PC-3 (cell line): ENCODE measurements around the gene TNP1. TPM values are rescaled to one million over a fixed set of nuclear protein-coding genes. Genes with fewer than 3 reads are reported as not detected.

ENCODE experiments used
- ATAC-seq: fragments of 200-7000 bp; cut with Tn5 transposase; 2 replicates; pipeline ENCODE4 v1.9.1; 2020; ENCODE audit warnings: mild to moderate bottlenecking, moderate library complexity
- BruUV-seq: library from RNA; stranded (reverse); fragments of 400-500 nt; replicated peaks from 2 replicates; lab custom pipeline; 2021; lab: Mats Ljungman, UMichigan
- CTCF ChIA-PET: fragments of 300-600 bp; sonication (Branson Sonifier 250); formaldehyde crosslinking; loops from one replicate; lab custom pipeline; 2022; ENCODE audit warnings: antibody characterized with exemption; lab: Charles Lee
- POLR2A ChIA-PET: fragments of 300-600 bp; sonication (Branson Sonifier 250); formaldehyde crosslinking; loops from one replicate; lab custom pipeline; 2022; ENCODE audit warnings: antibody characterized with exemption; ENCODE audit not compliant: unreplicated experiment; lab: Charles Lee
- DNase-seq: peaks from one replicate; pipeline ENCODE4 v3.0.0-alpha.2; 2015
- H2AFZ ChIP-seq: fragments of 300-600 bp; sonication (generic); 2 replicates; pipeline ENCODE4 v1.6.0; 2016; ENCODE audit warnings: antibody characterized with exemption, low read length
- H3F3A ChIP-seq: fragments of 300-600 bp; sonication (generic); one replicate; pipeline ENCODE4 v1.6.0; 2017; ENCODE audit warnings: antibody characterized with exemption, low read length, control low read depth, mild to moderate bottlenecking; ENCODE audit not compliant: unreplicated experiment
- H3K27ac ChIP-seq: fragments of 300-600 bp; sonication (generic); 2 replicates; pipeline ENCODE4 v1.5.1; 2016; ENCODE audit warnings: mild to moderate bottlenecking, low read length
- H3K27me3 ChIP-seq: fragments of 300-600 bp; sonication (generic); 2 replicates; pipeline ENCODE4 v1.6.1; 2016; ENCODE audit warnings: low read length, mixed read lengths
- H3K36me3 ChIP-seq: fragments of 300-600 bp; sonication (generic); 2 replicates; pipeline ENCODE4 v1.6.1; 2016; ENCODE audit warnings: low read depth, mixed run types, low read length, mixed read lengths
- H3K4me1 ChIP-seq: fragments of 300-600 bp; sonication (generic); 2 replicates; pipeline ENCODE4 v1.5.1; 2016; ENCODE audit warnings: low read length; ENCODE audit not compliant: insufficient read depth
- H3K4me2 ChIP-seq: fragments of 300-600 bp; sonication (generic); 2 replicates; pipeline ENCODE4 v1.6.0; 2016; ENCODE audit warnings: low read length
- H3K4me3 ChIP-seq: fragments of 300-600 bp; sonication (generic); 2 replicates; pipeline ENCODE4 v1.5.1; 2016; ENCODE audit warnings: mild to moderate bottlenecking, low read length, mixed read lengths
- H3K79me2 ChIP-seq: fragments of 300-600 bp; sonication (generic); 2 replicates; pipeline ENCODE4 v1.6.1; 2017; ENCODE audit warnings: low read length, mixed read lengths
- H3K9ac ChIP-seq: fragments of 300-600 bp; sonication (generic); 2 replicates; pipeline ENCODE4 v1.6.0; 2016; ENCODE audit warnings: mild to moderate bottlenecking, low read length
- H3K9me2 ChIP-seq: fragments of 300-600 bp; sonication (generic); replicated peaks from 2 replicates; pipeline ENCODE4 v1.6.1; 2016; ENCODE audit warnings: mixed run types, low read length, mixed read lengths
- H3K9me3 ChIP-seq: fragments of 300-600 bp; sonication (generic); 2 replicates; pipeline ENCODE4 v1.6.1; 2016; ENCODE audit warnings: low read length, mixed read lengths
- H4K20me1 ChIP-seq: fragments of 300-600 bp; sonication (generic); 2 replicates; pipeline ENCODE4 v1.6.1; 2016; ENCODE audit warnings: low read length, mixed read lengths
- CTCF ChIP-seq: fragments of 300-600 bp; sonication (generic); conservative IDR thresholded peaks from 2 replicates; pipeline ENCODE4 v1.5.1; 2017; ENCODE audit warnings: antibody characterized with exemption, low read depth, mild to moderate bottlenecking, low read length
- EZH2 ChIP-seq: fragments of 300-600 bp; sonication (generic); IDR thresholded peaks from one replicate; pipeline ENCODE4 v1.6.1; 2017; ENCODE audit warnings: antibody characterized with exemption, mild to moderate bottlenecking, low read length; ENCODE audit not compliant: unreplicated experiment
- EZH2phosphoT487 ChIP-seq: fragments of 300-600 bp; sonication (generic); IDR thresholded peaks from 2 replicates; pipeline ENCODE4 v1.6.1; 2018; ENCODE audit warnings: mild to moderate bottlenecking, antibody characterized with exemption, low read length, borderline replicate concordance
- intact Hi-C: fragments of 100-400 bp; cut with micrococcal nuclease; formaldehyde crosslinking; loops from 2 replicates; pipeline ENCODE4 v1.9.0; 2023
- total RNA-seq: library from RNA; depleted of rRNA; stranded (reverse); fragments of >200 nt; gene quantifications from 2 replicates; pipeline ENCODE4 v1.2.3, GENCODE V29; 2014

TNP1 gene
- total RNA-seq, 1 experiment from 2014 or later: not detected

- Histone ChIP-seq H3K27ac (no peak overlapping the region), H4K20me1 (no peaks in the 10 kb centered on the region), H3K4me2 (no peak overlapping the region), H3K36me3 (no peaks in the 10 kb centered on the region), H3K27me3 (no peaks in the 10 kb centered on the region), H3K9me2 (no peaks in the 10 kb centered on the region), H3K4me3 (no peak overlapping the region), H3F3A (no peaks in the 10 kb centered on the region), H3K9me3 (no peaks in the 10 kb centered on the region), H3K9ac (no peak overlapping the region), H2AFZ (no peak overlapping the region), H3K4me1 (no peaks in the 10 kb centered on the region), H3K79me2 (no peaks in the 10 kb centered on the region)
- no peak for TF ChIP-seq CTCF
- no peak for TF ChIP-seq EZH2
- no peak for TF ChIP-seq EZH2phosphoT487
- ChIA-PET POLR2A (no interaction called here), CTCF (no interaction called here)
- intact Hi-C loops: no loop called here
- no TSS peak for BruUV-seq
- ATAC-seq (no peak), DNase-seq (no peak)
Observed at GRCh38 chr2:216904974-216905373, 45.1 kb upstream of the TNP1 start.

- Histone ChIP-seq H3K27me3 (no peaks in the 10 kb centered on the region), H3K9ac (no peak overlapping the region), H3F3A (no peaks in the 10 kb centered on the region), H3K4me1 (no peaks in the 10 kb centered on the region), H4K20me1 (no peaks in the 10 kb centered on the region), H2AFZ (no peak overlapping the region), H3K36me3 (no peaks in the 10 kb centered on the region), H3K9me3 (no peaks in the 10 kb centered on the region), H3K4me3 (no peak overlapping the region), H3K4me2 (no peak overlapping the region), H3K27ac (no peak overlapping the region), H3K9me2 (no peaks in the 10 kb centered on the region), H3K79me2 (no peaks in the 10 kb centered on the region)
- intact Hi-C loops: no loop called here
- BruUV-seq: no TSS peak
- POLR2A ChIA-PET: no interaction called here
- DNase-seq: no peak
- CTCF ChIA-PET: no interaction called here
- ATAC-seq: no peak
- TF ChIP-seq EZH2phosphoT487 (no peak), CTCF (no peak), EZH2 (no peak)
Observed at GRCh38 chr2:216904554-216904953, 44.7 kb upstream of the TNP1 start.

GRCh38 chr2:216903470-216903869 is 43.6 kb upstream of the TNP1 start:
- DNase-seq: no peak
- intact Hi-C loops: no loop called here
- H3K4me1 ChIP-seq: no peaks in the 10 kb centered on the region
- H3K4me3 ChIP-seq: no peak overlapping the region
- BruUV-seq: no TSS peak
- ChIA-PET POLR2A (no interaction called here), CTCF (no interaction called here)
- H3K9me3 ChIP-seq: no peaks in the 10 kb centered on the region
- no peaks in the 10 kb centered on the region for H3K27me3 ChIP-seq
- H3K4me2 ChIP-seq: no peak overlapping the region
- H4K20me1 ChIP-seq: no peaks in the 10 kb centered on the region
- H3F3A ChIP-seq: no peaks in the 10 kb centered on the region
- H3K27ac ChIP-seq: no peak overlapping the region
- no peaks in the 10 kb centered on the region for H3K9me2 ChIP-seq
- H2AFZ ChIP-seq: no peak overlapping the region
- no peak for ATAC-seq
- no peaks in the 10 kb centered on the region for H3K79me2 ChIP-seq
- no peak for TF ChIP-seq CTCF
- no peak for TF ChIP-seq EZH2
- no peak for TF ChIP-seq EZH2phosphoT487
- no peaks in the 10 kb centered on the region for H3K36me3 ChIP-seq
- no peak overlapping the region for H3K9ac ChIP-seq
